K562 (cell line): ENCODE results near the gene COX4I2. TPM values are rescaled to one million over a fixed set of nuclear protein-coding genes. Genes with fewer than 3 reads are reported as not detected.
A peak's percentile ranks its signal among the peaks of the same experiment; 100 is the strongest.

Experiments
- CREB5 ChIP-seq: fragments of 250-450 bp; sonication (Bioruptor Pico); IDR thresholded peaks from 2 replicates; pipeline ENCODE4 v1.5.0; 2020; ENCODE audit warnings: mild to moderate bottlenecking
- CXXC5 ChIP-seq: fragments of 250-450 bp; sonication (Bioruptor Pico); IDR thresholded peaks from 2 replicates; pipeline ENCODE4 v1.8.0; 2022; ENCODE audit warnings: inconsistent platforms, mild to moderate bottlenecking, moderate library complexity
- KAT7 ChIP-seq: sonication (generic); formaldehyde crosslinking; IDR thresholded peaks from 2 replicates; pipeline ENCODE4 v1.8.0; 2022; ENCODE audit warnings: missing genetic modification reagents, mild to moderate bottlenecking, borderline replicate concordance
- SFPQ ChIP-seq: fragments of 200-400 bp; formaldehyde crosslinking; IDR thresholded peaks from 2 replicates; pipeline ENCODE4 v1.6.1; 2017; ENCODE audit warnings: mild to moderate bottlenecking, low read depth, low read length, moderate library complexity
- SP2 ChIP-seq: IDR thresholded peaks from 2 replicates; pipeline ENCODE4 v1.6.1; 2011; ENCODE audit warnings: mild to moderate bottlenecking, low read depth, low read length, moderate library complexity; ENCODE audit not compliant: poor library complexity, severe bottlenecking; ENCODE audit errors: extremely low read depth
- TCF3 ChIP-seq: sonication (generic); formaldehyde crosslinking; IDR thresholded peaks from 2 replicates; pipeline ENCODE4 v1.4.0; 2020; ENCODE audit warnings: mild to moderate bottlenecking, missing genetic modification reagents
- ZNF146 ChIP-seq: IDR thresholded peaks from one replicate; pipeline ENCODE4 v1.6.1; 2018; ENCODE audit warnings: missing compliant biosample characterization; ENCODE audit not compliant: unreplicated experiment
- ZNF175 ChIP-seq: fragments of 200-800 bp; sonication (Bioruptor generic); IDR thresholded peaks from 2 replicates; pipeline ENCODE4 v1.6.1; 2016; ENCODE audit warnings: low read depth, mild to moderate bottlenecking, missing genetic modification characterization, missing compliant biosample characterization
- ZNF407 ChIP-seq: fragments of 450-650 bp; IDR thresholded peaks from 2 replicates; pipeline ENCODE4 v1.6.1; 2016; ENCODE audit warnings: low read depth
- polyA plus RNA-seq, 8 experiments: library from polyadenylated mRNA; depleted of rRNA in 4 of 8; stranded (reverse) in 5 of 8; unstranded in 3 of 8; fragments of >200 nt; fragmentation: Nextera tagmentation in 2 of 8; fragmentation: Illumina TruSeq in 1 of 8; extraction: Ambion mirVana in 2 of 8; extraction: Trizol in 1 of 8; gene quantifications; 2 replicates each; pipeline versions ENCODE4 v1.2.1 to v1.2.3, GENCODE V29; 2011 to 2014; ENCODE audit warnings: inconsistent platforms in 1 of 8, missing spikeins in 1 of 8
- total RNA-seq, 7 experiments: library from RNA; depleted of rRNA in 6 of 7; stranded (reverse); fragments of >200 nt in 6 of 7; fragmentation: Illumina TruSeq in 2 of 7; extraction: Trizol in 2 of 7; gene quantifications; 2 replicates each; pipeline versions ENCODE4 v1.2.1 to v1.2.3, GENCODE V29; 2011 to 2021; ENCODE audit warnings: low replicate concordance in 1 of 7
- TF ChIP-seq, protein P1 (sequence below): sonication (generic); formaldehyde crosslinking; IDR thresholded peaks from 2 replicates; pipeline ENCODE4 v1.8.1; 2023; ENCODE audit warnings: mild to moderate bottlenecking, missing genetic modification reagents

Gene COX4I2
- total and polyA plus RNA-seq, 9 of the 15 experiments (the other 6 are each of a cell fraction or from before 2014, with no cell fraction given): not detected

DNA sequence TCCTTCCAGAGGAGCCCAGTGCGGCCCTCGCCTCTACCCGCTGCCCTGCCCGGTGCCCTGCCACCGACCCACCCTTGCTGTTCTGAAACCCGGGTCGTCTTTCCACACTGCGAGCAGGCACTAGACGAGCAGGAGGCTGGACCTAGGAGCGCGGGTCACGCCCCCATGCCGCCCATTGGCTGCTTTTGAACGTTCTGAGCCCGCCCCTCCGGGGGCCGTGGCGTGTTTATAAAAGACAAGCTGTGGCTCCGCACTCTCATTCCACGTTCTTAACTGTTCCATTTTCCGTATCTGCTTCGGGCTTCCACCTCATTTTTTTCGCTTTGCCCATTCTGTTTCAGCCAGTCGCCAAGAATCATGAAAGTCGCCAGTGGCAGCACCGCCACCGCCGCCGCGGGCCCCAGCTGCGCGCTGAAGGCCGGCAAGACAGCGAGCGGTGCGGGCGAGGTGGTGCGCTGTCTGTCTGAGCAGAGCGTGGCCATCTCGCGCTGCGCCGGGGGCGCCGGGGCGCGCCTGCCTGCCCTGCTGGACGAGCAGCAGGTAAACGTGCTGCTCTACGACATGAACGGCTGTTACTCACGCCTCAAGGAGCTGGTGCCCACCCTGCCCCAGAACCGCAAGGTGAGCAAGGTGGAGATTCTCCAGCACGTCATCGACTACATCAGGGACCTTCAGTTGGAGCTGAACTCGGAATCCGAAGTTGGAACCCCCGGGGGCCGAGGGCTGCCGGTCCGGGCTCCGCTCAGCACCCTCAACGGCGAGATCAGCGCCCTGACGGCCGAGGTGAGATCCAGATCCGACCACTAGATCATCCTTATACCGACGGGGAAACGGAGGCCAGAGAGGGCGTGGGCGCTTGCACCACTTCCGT is 32.4 kb upstream of the COX4I2 start, which contains the start of gene ID1 (continued):
- TF ChIP-seq, protein P1, sequence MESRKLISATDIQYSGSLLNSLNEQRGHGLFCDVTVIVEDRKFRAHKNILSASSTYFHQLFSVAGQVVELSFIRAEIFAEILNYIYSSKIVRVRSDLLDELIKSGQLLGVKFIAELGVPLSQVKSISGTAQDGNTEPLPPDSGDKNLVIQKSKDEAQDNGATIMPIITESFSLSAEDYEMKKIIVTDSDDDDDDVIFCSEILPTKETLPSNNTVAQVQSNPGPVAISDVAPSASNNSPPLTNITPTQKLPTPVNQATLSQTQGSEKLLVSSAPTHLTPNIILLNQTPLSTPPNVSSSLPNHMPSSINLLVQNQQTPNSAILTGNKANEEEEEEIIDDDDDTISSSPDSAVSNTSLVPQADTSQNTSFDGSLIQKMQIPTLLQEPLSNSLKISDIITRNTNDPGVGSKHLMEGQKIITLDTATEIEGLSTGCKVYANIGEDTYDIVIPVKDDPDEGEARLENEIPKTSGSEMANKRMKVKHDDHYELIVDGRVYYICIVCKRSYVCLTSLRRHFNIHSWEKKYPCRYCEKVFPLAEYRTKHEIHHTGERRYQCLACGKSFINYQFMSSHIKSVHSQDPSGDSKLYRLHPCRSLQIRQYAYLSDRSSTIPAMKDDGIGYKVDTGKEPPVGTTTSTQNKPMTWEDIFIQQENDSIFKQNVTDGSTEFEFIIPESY (CRISPR knock-in tag): peak; percentile 60
- TF ChIP-seq ZNF175: no peak
- peak; percentile 93; the same call in 1 of the 2 replicates for TF ChIP-seq KAT7 (CRISPR knock-in tag)
- TF ChIP-seq ZNF146 (CRISPR knock-in tag): no peak
- no peak for TF ChIP-seq CREB5 (CRISPR knock-in tag)
- no peak for TF ChIP-seq SFPQ
- TF ChIP-seq SP2: no peak
- peak; percentile 79 for TF ChIP-seq CXXC5 (CRISPR knock-in tag)
- 0 out of 2 replicates have a peak, but pooled peaks have one; percentile 16 for TF ChIP-seq TCF3 (CRISPR knock-in tag)
- no peak for TF ChIP-seq ZNF407
